Measurements from ENCODE around the gene SH3D19. TPM values are rescaled to one million over a fixed set of nuclear protein-coding genes. Genes with fewer than 3 reads are reported as not detected.
A peak's percentile ranks its signal among the peaks of the same experiment; 100 is the strongest.

The SH3D19 gene, protein sequence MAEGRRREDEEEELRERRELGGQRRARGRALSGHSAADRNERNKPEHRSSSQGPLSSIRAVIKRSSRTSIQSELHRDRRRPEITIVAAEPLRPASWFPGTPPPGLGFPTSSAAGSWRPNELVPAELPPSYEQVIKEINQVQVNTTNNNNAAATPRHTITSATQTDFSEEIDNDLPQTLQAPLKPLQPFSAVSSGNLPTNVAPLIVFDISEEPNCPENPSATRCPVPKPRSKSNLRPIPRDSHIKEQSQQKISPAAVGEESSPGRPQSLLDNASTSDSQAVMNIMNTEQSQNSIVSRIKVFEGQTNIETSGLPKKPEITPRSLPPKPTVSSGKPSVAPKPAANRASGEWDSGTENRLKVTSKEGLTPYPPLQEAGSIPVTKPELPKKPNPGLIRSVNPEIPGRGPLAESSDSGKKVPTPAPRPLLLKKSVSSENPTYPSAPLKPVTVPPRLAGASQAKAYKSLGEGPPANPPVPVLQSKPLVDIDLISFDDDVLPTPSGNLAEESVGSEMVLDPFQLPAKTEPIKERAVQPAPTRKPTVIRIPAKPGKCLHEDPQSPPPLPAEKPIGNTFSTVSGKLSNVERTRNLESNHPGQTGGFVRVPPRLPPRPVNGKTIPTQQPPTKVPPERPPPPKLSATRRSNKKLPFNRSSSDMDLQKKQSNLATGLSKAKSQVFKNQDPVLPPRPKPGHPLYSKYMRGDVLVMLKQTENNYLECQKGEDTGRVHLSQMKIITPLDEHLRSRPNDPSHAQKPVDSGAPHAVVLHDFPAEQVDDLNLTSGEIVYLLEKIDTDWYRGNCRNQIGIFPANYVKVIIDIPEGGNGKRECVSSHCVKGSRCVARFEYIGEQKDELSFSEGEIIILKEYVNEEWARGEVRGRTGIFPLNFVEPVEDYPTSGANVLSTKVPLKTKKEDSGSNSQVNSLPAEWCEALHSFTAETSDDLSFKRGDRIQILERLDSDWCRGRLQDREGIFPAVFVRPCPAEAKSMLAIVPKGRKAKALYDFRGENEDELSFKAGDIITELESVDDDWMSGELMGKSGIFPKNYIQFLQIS
- polyA plus RNA-seq (2012; ENCODE audit: low read depth, missing spikeins) = 1.1 TPM

- no peak for FAIRE-seq
- TF ChIP-seq SPI1 (IDR thresholded peaks at IDR 0.05; ENCODE audit: low read depth, low read length) (no peak), POLR2A (IDR thresholded peaks at IDR 0.05; ENCODE audit: low read depth, low read length) (no peak), POLR2AphosphoS5 (IDR thresholded peaks at IDR 0.05; ENCODE audit: low read depth, low read length) (no peak), POU2F2 (IDR thresholded peaks at IDR 0.05; ENCODE audit: low read depth, low read length) (no peak), PAX5 (IDR thresholded peaks at IDR 0.05; ENCODE audit: insufficient read depth, low read length, severe bottlenecking) (no peak)
- DNase-seq (ENCODE audit: insufficient read length, low spot score) = no peak
Measured at GRCh38 chr4:151325111-151325948, at the start of gene SH3D19. TSS of gene SH3D19 (minus strand) at chr4:151325605. CDS start at chr4:151325352, 253 bp downstream.

DNA sequence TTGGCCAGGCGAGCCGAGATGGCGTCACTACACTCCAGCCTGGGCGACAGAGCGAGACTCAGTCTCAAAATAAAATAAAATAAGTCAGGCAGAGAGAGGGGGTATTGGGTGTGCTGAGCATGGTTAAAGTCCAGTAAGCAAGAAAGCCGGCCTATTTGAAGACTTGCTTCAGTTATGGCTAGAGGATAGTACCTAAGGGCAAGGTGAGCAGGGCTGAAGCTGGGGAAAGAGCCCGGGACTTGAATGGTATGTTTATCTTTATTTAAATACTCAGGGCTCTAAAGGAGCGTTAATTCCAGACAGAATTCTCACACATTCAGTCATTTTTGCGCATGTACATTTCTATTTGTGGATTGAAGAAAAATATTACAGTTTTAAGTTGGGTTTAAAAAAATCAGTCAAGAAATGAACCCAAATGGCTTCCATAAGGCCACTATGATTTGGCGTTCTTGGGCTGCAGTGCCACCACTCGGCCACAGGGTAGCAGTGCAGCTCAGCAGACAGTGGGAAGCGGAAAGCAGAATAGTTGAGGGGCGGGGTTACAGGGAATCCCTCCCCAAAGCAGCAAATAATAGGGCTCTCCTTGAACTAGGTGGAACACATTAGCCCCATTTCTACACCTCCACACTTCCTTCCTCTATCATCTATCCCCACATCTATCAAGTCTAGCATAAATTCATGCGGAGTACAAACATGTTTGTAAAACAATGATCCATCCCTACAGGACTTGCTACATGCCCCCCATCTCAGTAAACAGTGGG is 37.2 kb upstream of the SH3D19 start:
- FAIRE-seq = peak; percentile 98
- TF ChIP-seq TAF1 (IDR thresholded peaks at IDR 0.05; ENCODE audit: low read depth, low read length) (no peak), POLR2AphosphoS5 (IDR thresholded peaks at IDR 0.05; ENCODE audit: low read depth, low read length) (no peak), SPI1 (IDR thresholded peaks at IDR 0.05; ENCODE audit: low read depth, low read length) (no peak), PAX5 (IDR thresholded peaks at IDR 0.05; ENCODE audit: insufficient read depth, low read length, severe bottlenecking) (no peak), POLR2A (IDR thresholded peaks at IDR 0.05; ENCODE audit: low read depth, low read length) (no peak), POU2F2 (IDR thresholded peaks at IDR 0.05; ENCODE audit: low read depth, low read length) (no peak)
- peak; percentile 47 for DNase-seq (ENCODE audit: insufficient read length, low spot score)

DNA sequence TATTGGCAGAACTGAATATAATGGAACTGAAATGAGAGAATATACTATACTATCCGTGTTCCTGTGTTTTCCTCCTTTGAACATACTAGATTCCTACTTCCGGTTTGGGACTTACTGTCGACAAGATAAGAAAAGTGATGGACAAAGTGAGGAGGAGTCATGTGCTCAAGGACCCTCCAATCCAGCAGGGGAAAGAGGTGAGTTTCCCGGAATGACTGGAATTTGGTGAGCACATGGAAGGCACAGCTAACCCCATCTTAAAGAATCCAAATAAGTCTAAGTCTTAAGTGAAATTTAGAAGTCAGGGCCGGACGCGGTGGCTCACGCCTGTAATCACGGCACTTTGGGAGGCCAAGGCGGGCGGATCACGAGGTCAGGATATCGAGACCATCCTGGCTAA is 36.6 kb upstream of the SH3D19 start:
- FAIRE-seq = no peak
- TF ChIP-seq POLR2A (IDR thresholded peaks at IDR 0.05; ENCODE audit: low read depth, low read length) (no peak), POU2F2 (IDR thresholded peaks at IDR 0.05; ENCODE audit: low read depth, low read length) (no peak), SPI1 (IDR thresholded peaks at IDR 0.05; ENCODE audit: low read depth, low read length) (no peak), POLR2AphosphoS5 (IDR thresholded peaks at IDR 0.05; ENCODE audit: low read depth, low read length) (no peak), PAX5 (IDR thresholded peaks at IDR 0.05; ENCODE audit: insufficient read depth, low read length, severe bottlenecking) (no peak), TAF1 (IDR thresholded peaks at IDR 0.05; ENCODE audit: low read depth, low read length) (no peak)
- no peak for DNase-seq (ENCODE audit: insufficient read length, low spot score)

- FAIRE-seq = no peak
- DNase-seq (ENCODE audit: insufficient read length, low spot score) = no peak
- TF ChIP-seq POLR2A (IDR thresholded peaks at IDR 0.05; ENCODE audit: low read depth, low read length) = no peak
- TF ChIP-seq POLR2AphosphoS5 (IDR thresholded peaks at IDR 0.05; ENCODE audit: low read depth, low read length) = no peak
- TF ChIP-seq POU2F2 (IDR thresholded peaks at IDR 0.05; ENCODE audit: low read depth, low read length) = no peak
- TF ChIP-seq SPI1 (IDR thresholded peaks at IDR 0.05; ENCODE audit: low read depth, low read length) = no peak
- TF ChIP-seq PAX5 (IDR thresholded peaks at IDR 0.05; ENCODE audit: insufficient read depth, low read length, severe bottlenecking) = no peak
- no peak for TF ChIP-seq TAF1 (IDR thresholded peaks at IDR 0.05; ENCODE audit: low read depth, low read length)
Measured at GRCh38 chr4:151361126-151361525, 35.7 kb upstream of the SH3D19 start.

GRCh38 chr4:151359576-151359975 is 34.2 kb upstream of the SH3D19 start:
- TF ChIP-seq POU2F2 (IDR thresholded peaks at IDR 0.05; ENCODE audit: low read depth, low read length) (no peak), SPI1 (IDR thresholded peaks at IDR 0.05; ENCODE audit: low read depth, low read length) (no peak), POLR2A (IDR thresholded peaks at IDR 0.05; ENCODE audit: low read depth, low read length) (no peak), TAF1 (IDR thresholded peaks at IDR 0.05; ENCODE audit: low read depth, low read length) (no peak), POLR2AphosphoS5 (IDR thresholded peaks at IDR 0.05; ENCODE audit: low read depth, low read length) (no peak), PAX5 (IDR thresholded peaks at IDR 0.05; ENCODE audit: insufficient read depth, low read length, severe bottlenecking) (no peak)
- no peak for DNase-seq (ENCODE audit: insufficient read length, low spot score)
- FAIRE-seq = peak; percentile 23

- DNase-seq (ENCODE audit: insufficient read length, low spot score) (no peak), FAIRE-seq (no peak)
- TF ChIP-seq POU2F2 (IDR thresholded peaks at IDR 0.05; ENCODE audit: low read depth, low read length) (no peak), POLR2AphosphoS5 (IDR thresholded peaks at IDR 0.05; ENCODE audit: low read depth, low read length) (no peak), PAX5 (IDR thresholded peaks at IDR 0.05; ENCODE audit: insufficient read depth, low read length, severe bottlenecking) (no peak), SPI1 (IDR thresholded peaks at IDR 0.05; ENCODE audit: low read depth, low read length) (no peak), TAF1 (IDR thresholded peaks at IDR 0.05; ENCODE audit: low read depth, low read length) (no peak), POLR2A (IDR thresholded peaks at IDR 0.05; ENCODE audit: low read depth, low read length) (no peak)
Measured at GRCh38 chr4:151358266-151358665, 32.9 kb upstream of the SH3D19 start.

- FAIRE-seq = no peak
- DNase-seq (ENCODE audit: insufficient read length, low spot score) = no peak
- TF ChIP-seq SPI1 (IDR thresholded peaks at IDR 0.05; ENCODE audit: low read depth, low read length) (no peak), POLR2A (IDR thresholded peaks at IDR 0.05; ENCODE audit: low read depth, low read length) (no peak), PAX5 (IDR thresholded peaks at IDR 0.05; ENCODE audit: insufficient read depth, low read length, severe bottlenecking) (no peak), TAF1 (IDR thresholded peaks at IDR 0.05; ENCODE audit: low read depth, low read length) (no peak), POU2F2 (IDR thresholded peaks at IDR 0.05; ENCODE audit: low read depth, low read length) (no peak), POLR2AphosphoS5 (IDR thresholded peaks at IDR 0.05; ENCODE audit: low read depth, low read length) (no peak)
Measured at GRCh38 chr4:151356510-151356909, 31.1 kb upstream of the SH3D19 start.

All from GM12891 (cell line).